T-cell (primary cell): Measurements from ENCODE around the gene NUMA1. TPM values are rescaled to one million over a fixed set of nuclear protein-coding genes. Genes with fewer than 3 reads are reported as not detected.

Experiments used
- ATAC-seq, 4 experiments: fragments of 200-7000 bp in 3 of 4; fragments of 150-1000 bp in 1 of 4; cut with Tn5 transposase; replicated peaks in 1 of 4; 1 replicate in 3 of 4; 2 replicates in 1 of 4; pipeline ENCODE4 v1.10.0; 2021; ENCODE audit warnings: moderate library complexity in 3 of 4, mild to moderate bottlenecking in 2 of 4, moderate number of reproducible peaks in 1 of 4
- CTCF ChIA-PET, 2 donors: fragments of 300-600 bp; sonication (Branson Sonifier 250); formaldehyde crosslinking; loops; one replicate each; lab custom pipeline; 2022; ENCODE audit warnings: antibody characterized with exemption in 2 of 2; lab: Charles Lee
- POLR2A ChIA-PET, 2 donors: fragments of 300-600 bp; sonication (Branson Sonifier 250); formaldehyde crosslinking; loops; one replicate each; lab custom pipeline; 2022; ENCODE audit warnings: antibody characterized with exemption in 2 of 2; lab: Charles Lee
- DNase-seq, 35 experiments: peaks; one replicate each; pipeline versions ENCODE4 v3.0.0 to v3.0.0-alpha.2; 2013 to 2023
- H3K27ac ChIP-seq: one replicate; pipeline ENCODE4 v1.5.1; 2013; ENCODE audit warnings: low read length
- H3K27me3 ChIP-seq, 2 experiments: replicated peaks in 1 of 2; 1 replicate in 1 of 2; 2 replicates in 1 of 2; pipeline versions ENCODE4 v1.6.1 to v1.7.0; 2013; ENCODE audit warnings: low read length in 1 of 2, mixed read lengths in 1 of 2; ENCODE audit not compliant: control insufficient read depth in 2 of 2, insufficient read depth in 2 of 2; ENCODE audit errors: extremely low read depth in 1 of 2
- H3K36me3 ChIP-seq, 2 donors: 1 replicate in 1 of 2; 2 replicates in 1 of 2; pipeline versions ENCODE4 v1.6.1 to v1.7.0; 2013; ENCODE audit warnings: low read length in 1 of 2; ENCODE audit not compliant: control insufficient read depth in 2 of 2, insufficient read depth in 1 of 2; ENCODE audit errors: extremely low read depth in 1 of 2
- H3K4me1 ChIP-seq, 2 experiments: 1 replicate in 1 of 2; 2 replicates in 1 of 2; pipeline versions ENCODE4 v1.6.1 to v1.7.0; 2013; ENCODE audit warnings: low read length in 2 of 2, mixed read lengths in 1 of 2; ENCODE audit not compliant: insufficient read depth in 2 of 2, control insufficient read depth in 1 of 2; ENCODE audit errors: extremely low read depth in 1 of 2
- H3K4me3 ChIP-seq, 2 donors: 1 replicate in 1 of 2; 2 replicates in 1 of 2; pipeline versions ENCODE4 v1.5.1 to v1.7.0; 2013; ENCODE audit warnings: mild to moderate bottlenecking in 2 of 2, low read length in 1 of 2, moderate library complexity in 1 of 2; ENCODE audit not compliant: control insufficient read depth in 1 of 2; ENCODE audit errors: extremely low read depth in 1 of 2
- H3K9me3 ChIP-seq: 2 replicates; pipeline ENCODE4 v1.7.0; 2013
- H3K27ac Mint-ChIP-seq, 2 donors: one replicate each; pipeline ENCODE4 v1.8.0; 2020 to 2021; ENCODE audit warnings: mild to moderate bottlenecking in 2 of 2, mixed read lengths in 2 of 2
- H3K27me3 Mint-ChIP-seq, 2 donors: one replicate each; pipeline ENCODE4 v1.8.0; 2021 to 2022; ENCODE audit warnings: mixed read lengths in 2 of 2
- H3K36me3 Mint-ChIP-seq: one replicate; pipeline ENCODE4 v1.8.0; 2021; ENCODE audit warnings: mixed read lengths
- H3K4me1 Mint-ChIP-seq, 3 donors: one replicate each; pipeline ENCODE4 v1.8.0; 2020 to 2022; ENCODE audit warnings: mixed read lengths in 3 of 3, mild to moderate bottlenecking in 1 of 3
- H3K4me3 Mint-ChIP-seq, 3 donors: one replicate each; pipeline ENCODE4 v1.8.0; 2020 to 2022; ENCODE audit warnings: mild to moderate bottlenecking in 3 of 3, mixed read lengths in 3 of 3, moderate library complexity in 3 of 3
- H3K9me3 Mint-ChIP-seq, 3 donors: one replicate each; pipeline ENCODE4 v1.8.0; 2020 to 2022; ENCODE audit warnings: mixed read lengths in 3 of 3
- WGBS: methylation state at CpG from one replicate; pipeline ENCODE4 v1.1.5; 2013; ENCODE audit warnings: missing lambda C conversion rate; ENCODE audit not compliant: insufficient coverage; 5-methylcytosine and 5-hydroxymethylcytosine counted together
- total RNA-seq, 35 experiments: library from RNA in 6 of 35; stranded (reverse) in 6 of 35; fragments of 120-200 nt in 1 of 35; gene quantifications; one replicate each; pipeline versions ENCODE4 v1.2.1 to v1.2.4 and lab custom pipeline; 2013 to 2026

The NUMA1 gene
- total RNA-seq, 5 donors from 2014 or later (not counting 1 experiment from before 2014, with no cell fraction given) = 237 to 386 (median 343) TPM

DNA sequence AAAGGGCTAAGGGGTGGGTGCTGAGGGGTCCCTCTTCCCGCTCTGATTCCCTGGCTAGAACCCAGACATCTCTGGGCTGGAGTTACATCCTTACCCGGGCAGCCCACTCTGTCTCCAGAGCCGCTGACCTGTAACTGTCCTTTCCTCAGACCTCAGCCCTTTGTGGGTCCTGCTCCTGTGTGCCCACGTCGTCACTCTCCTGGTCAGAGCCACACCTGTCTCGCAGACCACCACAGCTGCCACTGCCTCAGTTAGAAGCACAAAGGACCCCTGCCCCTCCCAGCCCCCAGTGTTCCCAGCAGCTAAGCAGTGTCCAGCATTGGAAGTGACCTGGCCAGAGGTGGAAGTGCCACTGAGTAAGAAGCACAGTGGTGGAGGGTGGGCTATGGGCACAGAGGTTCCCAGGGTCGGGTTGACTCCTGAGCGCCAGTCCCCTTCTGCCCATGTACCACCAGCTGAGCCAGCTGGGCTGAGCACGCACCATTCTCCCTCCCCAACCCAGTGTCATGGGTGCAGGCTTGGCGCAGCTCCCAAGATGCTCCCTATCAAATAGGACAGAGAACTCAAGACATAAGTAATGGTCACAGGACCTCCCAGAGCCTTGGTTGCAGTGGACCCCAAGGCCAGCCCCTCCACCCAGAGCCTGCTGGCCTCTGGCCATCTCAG lies 80.0 kb downstream of the NUMA1 start:
- POLR2A ChIA-PET = no interaction called here
- H3K27ac Mint-ChIP-seq = peak overlapping the region in 1 of 2 donors; percentile 98
- H3K9me3 Mint-ChIP-seq = no peaks in the 10 kb centered on the region
- H3K27me3 Mint-ChIP-seq = no peaks in the 10 kb centered on the region
- WGBS = 94% methylated on average over 9 of the region's 10 CpGs
- H3K36me3 Mint-ChIP-seq = peaks cover 30% of the 10 kb centered on the region
- peaks cover 23 to 54% of the 10 kb centered on the region in 2 donors for H3K36me3 ChIP-seq
- peaks cover 5 to 34% of the 10 kb centered on the region in 2 experiments for H3K4me1 ChIP-seq
- H3K4me3 Mint-ChIP-seq = no peak overlapping the region
- DNase-seq = no peak
- CTCF ChIA-PET = no interaction called here
- no peaks in the 10 kb centered on the region for H3K27me3 ChIP-seq
- ATAC-seq = no peak
- no peaks in the 10 kb centered on the region for H3K9me3 ChIP-seq
- H3K27ac ChIP-seq = no peak overlapping the region
- H3K4me3 ChIP-seq = no peak overlapping the region
- peaks cover 21 to 45% (median 27%) of the 10 kb centered on the region in 3 donors for H3K4me1 Mint-ChIP-seq

GRCh38 chr11:71999798-72000197 lies 80.5 kb downstream of the NUMA1 start:
- ATAC-seq (no peak), DNase-seq (no peak)
- Mint-ChIP-seq H3K4me1 (peaks cover 21 to 45% (median 27%) of the 10 kb centered on the region in 3 donors), H3K27ac (peak overlapping the region; percentile 97 to 98), H3K4me3 (peak overlapping the region; percentile 82 to 93 (median 85)), H3K27me3 (no peaks in the 10 kb centered on the region), H3K36me3 (peaks cover 30% of the 10 kb centered on the region), H3K9me3 (no peaks in the 10 kb centered on the region)
- ChIA-PET CTCF (interaction anchor here in 1 of 2 donors (0.6 kb wide), 1 partner anchor 20 kb away, joined by 3 read pairs; no protein-coding TSS in a partner anchor), POLR2A (no interaction called here)
- Histone ChIP-seq H3K9me3 (no peaks in the 10 kb centered on the region), H3K27ac (peak overlapping the region; percentile 89), H3K4me3 (peak overlapping the region in 1 of 2 donors; percentile 53), H3K27me3 (no peaks in the 10 kb centered on the region), H3K36me3 (peaks cover 23 to 49% of the 10 kb centered on the region in 2 donors), H3K4me1 (peaks cover 5 to 34% of the 10 kb centered on the region in 2 experiments)
- 92% methylated on average over 4 of the region's 8 CpGs for WGBS

GRCh38 chr11:71999362-71999761 lies 81.0 kb downstream of the NUMA1 start:
- Histone ChIP-seq H3K27ac (peak overlapping the region; percentile 89), H3K4me1 (peaks cover 5 to 34% of the 10 kb centered on the region in 2 experiments), H3K27me3 (no peaks in the 10 kb centered on the region), H3K9me3 (no peaks in the 10 kb centered on the region), H3K36me3 (peaks cover 20 to 44% of the 10 kb centered on the region in 2 donors), H3K4me3 (peak overlapping the region; percentile 42 to 53)
- H3K27me3 Mint-ChIP-seq = no peaks in the 10 kb centered on the region
- peaks cover 33% of the 10 kb centered on the region for H3K36me3 Mint-ChIP-seq
- DNase-seq (no peak), ATAC-seq (no peak)
- 86% methylated on average over 2 of the region's 2 CpGs for WGBS
- peak overlapping the region; percentile 82 to 93 (median 85) for H3K4me3 Mint-ChIP-seq
- ChIA-PET POLR2A (no interaction called here), CTCF (interaction anchor here (0.6 to 1.0 kb wide), 2 partner anchors 10 to 20 kb away, joined by 3 to 4 read pairs; no protein-coding TSS in a partner anchor)
- peaks cover 21 to 45% (median 27%) of the 10 kb centered on the region in 3 donors for H3K4me1 Mint-ChIP-seq
- H3K9me3 Mint-ChIP-seq = no peaks in the 10 kb centered on the region
- H3K27ac Mint-ChIP-seq = peak overlapping the region; percentile 97 to 98

DNA sequence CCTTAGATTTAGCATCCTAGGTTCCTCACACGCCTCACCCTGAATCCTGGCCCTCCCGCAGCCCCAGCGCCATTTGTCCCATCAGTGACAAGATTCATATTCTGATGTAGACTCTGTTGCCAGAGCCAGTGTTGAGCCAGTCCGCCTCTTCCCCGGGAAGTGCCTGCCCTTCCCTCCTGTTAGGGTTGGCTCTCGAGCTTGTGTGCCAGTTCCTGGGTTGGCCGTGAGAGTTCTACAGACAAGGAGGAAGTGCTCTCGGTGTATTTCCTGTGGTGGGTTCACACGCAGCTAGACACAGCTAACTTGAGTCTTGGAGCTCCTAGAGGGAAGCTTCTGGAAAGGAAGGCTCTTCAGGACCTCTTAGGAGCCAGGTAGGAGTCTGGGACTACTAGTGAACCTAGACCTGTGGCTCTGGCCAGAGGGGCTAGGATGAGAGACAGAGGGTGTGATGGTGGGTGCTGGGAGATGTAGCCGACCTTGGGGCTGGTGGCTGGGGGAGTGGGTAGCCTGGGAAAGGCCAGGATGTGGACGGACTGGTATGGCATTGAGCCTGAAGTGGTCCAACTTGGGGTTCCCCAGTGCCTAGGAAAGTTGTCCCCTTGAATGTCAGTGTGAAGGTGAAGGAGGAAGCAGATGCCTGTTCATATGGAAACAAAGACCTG lies 81.6 kb downstream of the NUMA1 start, which contains the start of gene IL18BP:
Gene IL18BP, plus strand, starts transcription at position 261 of the 662 bp plus-strand sequence. CDS start 1,076 bp downstream, outside the sequence.
- Histone ChIP-seq H3K4me1 (peaks cover 5 to 34% of the 10 kb centered on the region in 2 experiments), H3K27ac (peak within 1 kb of the TSS; percentile 89), H3K27me3 (no peaks in the 10 kb centered on the region), H3K4me3 (peak within 1 kb of the TSS; percentile 42 to 53), H3K9me3 (no peaks in the 10 kb centered on the region), H3K36me3 (peaks cover 14 to 39% of the 10 kb centered on the region in 2 donors)
- Mint-ChIP-seq H3K9me3 (no peaks in the 10 kb centered on the region), H3K36me3 (peaks cover 27% of the 10 kb centered on the region), H3K27me3 (no peaks in the 10 kb centered on the region), H3K27ac (peak within 1 kb of the TSS; percentile 97 to 98), H3K4me3 (peak within 1 kb of the TSS; percentile 82 to 93 (median 85)), H3K4me1 (peaks cover 21 to 45% (median 27%) of the 10 kb centered on the region in 3 donors)
- DNase-seq (peak in 33 of 35 experiments; percentile 13 to 65 (median 39)), ATAC-seq (peak; percentile 80 to 85 (median 82))
- ChIA-PET POLR2A (no interaction called here), CTCF (interaction anchor here in 1 of 2 donors (0.6 to 1.1 kb wide), 3 partner anchors 10 to 724 kb away, joined by 3 to 4 read pairs (median 3); no protein-coding TSS in a partner anchor)
- WGBS = 40% methylated on average over 10 of the region's 11 CpGs

GRCh38 chr11:71998061-71998460 lies 82.3 kb downstream of the NUMA1 start:
- H3K27me3 ChIP-seq = no peaks in the 10 kb centered on the region
- WGBS = no CpG with 5 or more reads among the region's 2 CpGs
- H3K27ac ChIP-seq = peak overlapping the region; percentile 89
- no peaks in the 10 kb centered on the region for H3K27me3 Mint-ChIP-seq
- H3K9me3 ChIP-seq = no peaks in the 10 kb centered on the region
- H3K36me3 Mint-ChIP-seq = peaks cover 25% of the 10 kb centered on the region
- peaks cover 21 to 45% (median 27%) of the 10 kb centered on the region in 3 donors for H3K4me1 Mint-ChIP-seq
- peak overlapping the region; percentile 97 to 98 for H3K27ac Mint-ChIP-seq
- peak overlapping the region; percentile 82 to 93 (median 85) for H3K4me3 Mint-ChIP-seq
- H3K4me1 ChIP-seq = peaks cover 5 to 34% of the 10 kb centered on the region in 2 experiments
- no peaks in the 10 kb centered on the region for H3K9me3 Mint-ChIP-seq
- POLR2A ChIA-PET = no interaction called here
- H3K4me3 ChIP-seq = no peak overlapping the region
- no peak for DNase-seq
- CTCF ChIA-PET = interaction anchor here (0.6 to 1.1 kb wide), 3 partner anchors 20 to 44 kb away, joined by 3 to 8 read pairs (median 7); no protein-coding TSS in a partner anchor
- peaks cover 10 to 31% of the 10 kb centered on the region in 2 donors for H3K36me3 ChIP-seq
- ATAC-seq = no peak

DNA sequence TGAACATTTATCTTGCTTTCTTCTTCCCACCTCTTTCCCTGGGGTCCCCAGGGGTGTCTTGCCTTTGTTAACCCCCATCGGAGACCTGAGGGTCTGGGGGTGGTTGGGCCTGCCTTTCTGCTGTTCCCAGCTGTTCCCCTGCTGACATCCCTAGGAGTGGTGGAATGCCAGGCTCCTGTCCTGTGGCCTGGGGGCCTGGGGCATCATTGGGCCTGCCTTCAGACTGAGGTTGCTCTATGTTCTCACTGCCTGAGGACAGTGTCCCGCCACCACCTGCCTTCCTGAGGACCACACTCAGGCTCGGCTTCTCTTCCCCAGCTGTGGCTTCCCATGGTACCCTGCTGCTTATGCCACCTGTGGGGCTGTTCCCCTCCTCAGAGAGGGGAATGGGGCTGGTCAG lies 82.7 kb downstream of the NUMA1 start:
- Mint-ChIP-seq H3K4me1 (peaks cover 21 to 45% (median 27%) of the 10 kb centered on the region in 3 donors), H3K27ac (no peak overlapping the region)
- POLR2A ChIA-PET = no interaction called here

More for the DNA sequence above, 82.7 kb downstream of the NUMA1 start:
- Histone ChIP-seq H3K27me3 (no peaks in the 10 kb centered on the region), H3K4me1 (peaks cover 5 to 34% of the 10 kb centered on the region in 2 experiments), H3K4me3 (no peak overlapping the region), H3K9me3 (no peaks in the 10 kb centered on the region), H3K36me3 (peaks cover 10 to 27% of the 10 kb centered on the region in 2 donors), H3K27ac (no peak overlapping the region)
- CTCF ChIA-PET = interaction anchor here (0.6 to 1.1 kb wide), 3 partner anchors 19 to 44 kb away, joined by 3 to 8 read pairs (median 7); no protein-coding TSS in a partner anchor
- DNase-seq (no peak), ATAC-seq (no peak)
- no peaks in the 10 kb centered on the region for H3K27me3 Mint-ChIP-seq
- no peak overlapping the region for H3K4me3 Mint-ChIP-seq
- peaks cover 24% of the 10 kb centered on the region for H3K36me3 Mint-ChIP-seq
- H3K9me3 Mint-ChIP-seq = no peaks in the 10 kb centered on the region
- 100% methylated on average over 1 of the region's 3 CpGs for WGBS
